ENCODE results near the gene CPNE5.

CPNE5 gene

GRCh38 chr6:36780442-36781177 is 58.6 kb downstream of the CPNE5 start:
- WGBS, 2 experiments: 78 to 79% methylated on average over 11 of the region's 11 CpGs
- no peaks in the 10 kb centered on the region for H3K9me3 ChIP-seq (ENCODE audit: control insufficient read depth, low read length)
- peaks cover 17% of the 10 kb centered on the region for H3K4me1 ChIP-seq (ENCODE audit: control insufficient read depth, insufficient read depth, low read length)
- H3K27me3 ChIP-seq (ENCODE audit: control insufficient read depth, insufficient read depth, low read length, poor library complexity, severe bottlenecking): peaks cover 14% of the 10 kb centered on the region
- no peaks in the 10 kb centered on the region for H3K36me3 ChIP-seq (ENCODE audit: control insufficient read depth, insufficient read depth, low read length)
- H3K27ac ChIP-seq (ENCODE audit: insufficient read depth, low read depth, low read length, poor library complexity, severe bottlenecking): no peak overlapping the region
- no peak overlapping the region for H3K4me3 ChIP-seq (ENCODE audit: insufficient read depth, low read depth, low read length)

DNA sequence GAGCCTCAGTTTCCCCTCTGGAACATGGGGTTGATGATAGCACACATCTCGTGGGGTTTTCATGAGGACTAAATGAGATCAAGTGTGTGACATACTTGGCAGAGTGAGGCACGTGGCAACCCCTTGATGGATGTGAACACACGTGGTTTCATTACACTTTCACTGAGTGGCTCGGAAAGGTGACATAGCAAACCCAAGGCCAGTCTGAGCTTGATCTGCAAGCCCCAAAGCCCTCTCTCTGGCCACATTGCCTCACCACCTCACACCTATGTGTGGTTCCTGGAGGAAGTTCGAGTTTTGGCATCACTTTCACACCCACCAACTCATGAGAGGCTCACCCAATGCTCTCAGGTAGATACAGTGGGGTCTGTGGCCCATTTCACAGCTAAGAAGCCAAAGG is 60.0 kb downstream of the CPNE5 start:
- H3K4me3 ChIP-seq (ENCODE audit: insufficient read depth, low read depth, low read length): no peak overlapping the region
- no peaks in the 10 kb centered on the region for H3K36me3 ChIP-seq (ENCODE audit: control insufficient read depth, insufficient read depth, low read length)
- peaks cover 14% of the 10 kb centered on the region for H3K27me3 ChIP-seq (ENCODE audit: control insufficient read depth, insufficient read depth, low read length, poor library complexity, severe bottlenecking)
- no peak overlapping the region for H3K27ac ChIP-seq (ENCODE audit: insufficient read depth, low read depth, low read length, poor library complexity, severe bottlenecking)
- H3K4me1 ChIP-seq (ENCODE audit: control insufficient read depth, insufficient read depth, low read length): peaks cover 17% of the 10 kb centered on the region
- WGBS, 2 experiments: 89 to 94% methylated on average over 5 of the region's 5 CpGs
- H3K9me3 ChIP-seq (ENCODE audit: control insufficient read depth, low read length): no peaks in the 10 kb centered on the region

DNA sequence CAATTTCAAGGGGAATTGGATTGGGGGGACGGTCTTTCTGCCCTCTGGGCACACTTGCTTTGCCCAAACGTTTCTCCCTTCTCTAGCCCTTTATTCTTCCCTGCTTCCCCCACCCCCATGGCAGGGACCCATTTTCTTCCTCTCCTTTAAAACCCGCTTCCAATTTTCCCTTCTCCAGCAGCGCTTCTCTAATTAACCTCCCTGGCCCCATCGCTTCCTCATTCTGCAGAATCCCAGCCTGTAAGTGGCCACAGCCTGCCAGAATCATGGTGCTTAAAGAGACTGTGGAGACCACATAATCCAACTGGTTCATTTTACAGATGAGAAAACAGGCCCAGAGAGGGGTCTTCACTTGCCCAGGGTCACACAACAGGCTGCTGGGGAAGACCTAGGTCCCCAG is 61.4 kb downstream of the CPNE5 start:
- Histone ChIP-seq H3K27ac (ENCODE audit: insufficient read depth, low read depth, low read length, poor library complexity, severe bottlenecking) (no peak overlapping the region), H3K9me3 (ENCODE audit: control insufficient read depth, low read length) (no peaks in the 10 kb centered on the region), H3K4me3 (ENCODE audit: insufficient read depth, low read depth, low read length) (no peak overlapping the region), H3K36me3 (ENCODE audit: control insufficient read depth, insufficient read depth, low read length) (no peaks in the 10 kb centered on the region), H3K27me3 (ENCODE audit: control insufficient read depth, insufficient read depth, low read length, poor library complexity, severe bottlenecking) (peaks cover 14% of the 10 kb centered on the region), H3K4me1 (ENCODE audit: control insufficient read depth, insufficient read depth, low read length) (peaks cover 17% of the 10 kb centered on the region)
- WGBS, 2 experiments: 13 to 28% methylated on average over 5 of the region's 5 CpGs

DNA sequence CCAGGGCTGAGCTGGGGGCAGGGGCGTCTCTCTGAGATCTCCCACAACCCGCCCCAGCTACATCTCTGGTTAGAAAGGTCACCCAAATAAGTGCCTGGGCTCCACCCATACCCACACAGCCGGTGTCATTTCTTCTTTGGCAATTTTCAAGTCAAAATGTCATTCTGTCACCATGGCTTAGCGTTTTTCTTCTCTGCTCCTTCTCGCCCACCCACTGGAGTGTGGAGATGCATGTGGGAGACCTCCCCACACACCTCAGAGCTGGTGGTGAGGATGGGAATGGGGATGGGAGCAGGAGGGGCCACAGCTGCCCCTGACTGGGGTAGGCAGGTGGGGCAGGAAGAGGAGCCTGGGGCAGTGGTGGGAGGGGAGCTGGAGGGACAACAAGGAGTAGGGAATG is 63.1 kb downstream of the CPNE5 start:
- WGBS, 2 experiments: 90 to 93% methylated on average over 4 to 5 of the region's 5 CpGs

GRCh38 chr6:36774331-36774730 is 64.9 kb downstream of the CPNE5 start:
- Histone ChIP-seq H3K36me3 (ENCODE audit: control insufficient read depth, insufficient read depth, low read length) (no peaks in the 10 kb centered on the region), H3K4me1 (ENCODE audit: control insufficient read depth, insufficient read depth, low read length) (peaks cover 29% of the 10 kb centered on the region), H3K27ac (ENCODE audit: insufficient read depth, low read depth, low read length, poor library complexity, severe bottlenecking) (no peak overlapping the region), H3K4me3 (ENCODE audit: insufficient read depth, low read depth, low read length) (no peak overlapping the region), H3K9me3 (ENCODE audit: control insufficient read depth, low read length) (no peaks in the 10 kb centered on the region), H3K27me3 (ENCODE audit: control insufficient read depth, insufficient read depth, low read length, poor library complexity, severe bottlenecking) (peaks cover 14% of the 10 kb centered on the region)
- 82 to 88% methylated on average over 5 of the region's 5 CpGs for WGBS, 2 experiments

More for the DNA sequence above, 63.1 kb downstream of the CPNE5 start:
- peaks cover 14% of the 10 kb centered on the region for H3K27me3 ChIP-seq (ENCODE audit: control insufficient read depth, insufficient read depth, low read length, poor library complexity, severe bottlenecking)
- H3K4me3 ChIP-seq (ENCODE audit: insufficient read depth, low read depth, low read length): no peak overlapping the region
- no peak overlapping the region for H3K27ac ChIP-seq (ENCODE audit: insufficient read depth, low read depth, low read length, poor library complexity, severe bottlenecking)
- peaks cover 27% of the 10 kb centered on the region for H3K4me1 ChIP-seq (ENCODE audit: control insufficient read depth, insufficient read depth, low read length)
- H3K9me3 ChIP-seq (ENCODE audit: control insufficient read depth, low read length): no peaks in the 10 kb centered on the region
- no peaks in the 10 kb centered on the region for H3K36me3 ChIP-seq (ENCODE audit: control insufficient read depth, insufficient read depth, low read length)

- 61 to 63% methylated on average over 8 of the region's 8 CpGs for WGBS, 2 experiments
Observed at GRCh38 chr6:36772397-36772796, 66.8 kb downstream of the CPNE5 start.

GRCh38 chr6:36771145-36771544 is 68.1 kb downstream of the CPNE5 start:
- no peak overlapping the region for H3K27ac ChIP-seq (ENCODE audit: insufficient read depth, low read depth, low read length, poor library complexity, severe bottlenecking)
- H3K4me3 ChIP-seq (ENCODE audit: insufficient read depth, low read depth, low read length): no peak overlapping the region
- no peaks in the 10 kb centered on the region for H3K27me3 ChIP-seq (ENCODE audit: control insufficient read depth, insufficient read depth, low read length, poor library complexity, severe bottlenecking)
- H3K9me3 ChIP-seq (ENCODE audit: control insufficient read depth, low read length): no peaks in the 10 kb centered on the region
- peaks cover 22% of the 10 kb centered on the region for H3K4me1 ChIP-seq (ENCODE audit: control insufficient read depth, insufficient read depth, low read length)
- 92 to 94% methylated on average over 2 of the region's 2 CpGs for WGBS, 2 experiments
- no peaks in the 10 kb centered on the region for H3K36me3 ChIP-seq (ENCODE audit: control insufficient read depth, insufficient read depth, low read length)

More at GRCh38 chr6:36772397-36772796, 66.8 kb downstream of the CPNE5 start:
- H3K27me3 ChIP-seq (ENCODE audit: control insufficient read depth, insufficient read depth, low read length, poor library complexity, severe bottlenecking): peaks cover 10% of the 10 kb centered on the region
- H3K27ac ChIP-seq (ENCODE audit: insufficient read depth, low read depth, low read length, poor library complexity, severe bottlenecking): no peak overlapping the region
- H3K9me3 ChIP-seq (ENCODE audit: control insufficient read depth, low read length): no peaks in the 10 kb centered on the region
- H3K4me3 ChIP-seq (ENCODE audit: insufficient read depth, low read depth, low read length): no peak overlapping the region
- H3K36me3 ChIP-seq (ENCODE audit: control insufficient read depth, insufficient read depth, low read length): no peaks in the 10 kb centered on the region
- peaks cover 30% of the 10 kb centered on the region for H3K4me1 ChIP-seq (ENCODE audit: control insufficient read depth, insufficient read depth, low read length)

GRCh38 chr6:36769676-36770499 is 69.4 kb downstream of the CPNE5 start:
- H3K27ac ChIP-seq (ENCODE audit: insufficient read depth, low read depth, low read length, poor library complexity, severe bottlenecking): no peak overlapping the region
- H3K27me3 ChIP-seq (ENCODE audit: control insufficient read depth, insufficient read depth, low read length, poor library complexity, severe bottlenecking): no peaks in the 10 kb centered on the region
- peaks cover 28% of the 10 kb centered on the region for H3K4me1 ChIP-seq (ENCODE audit: control insufficient read depth, insufficient read depth, low read length)
- no peaks in the 10 kb centered on the region for H3K9me3 ChIP-seq (ENCODE audit: control insufficient read depth, low read length)
- WGBS, 2 experiments: 84% methylated on average over 18 of the region's 18 CpGs
- H3K36me3 ChIP-seq (ENCODE audit: control insufficient read depth, insufficient read depth, low read length): no peaks in the 10 kb centered on the region
- no peak overlapping the region for H3K4me3 ChIP-seq (ENCODE audit: insufficient read depth, low read depth, low read length)

- no peak overlapping the region for H3K4me3 ChIP-seq (ENCODE audit: insufficient read depth, low read depth, low read length)
- no peaks in the 10 kb centered on the region for H3K27me3 ChIP-seq (ENCODE audit: control insufficient read depth, insufficient read depth, low read length, poor library complexity, severe bottlenecking)
- H3K27ac ChIP-seq (ENCODE audit: insufficient read depth, low read depth, low read length, poor library complexity, severe bottlenecking): no peak overlapping the region
- peaks cover 28% of the 10 kb centered on the region for H3K4me1 ChIP-seq (ENCODE audit: control insufficient read depth, insufficient read depth, low read length)
- H3K36me3 ChIP-seq (ENCODE audit: control insufficient read depth, insufficient read depth, low read length): no peaks in the 10 kb centered on the region
- no peaks in the 10 kb centered on the region for H3K9me3 ChIP-seq (ENCODE audit: control insufficient read depth, low read length)
- 47 to 51% methylated on average over 7 of the region's 7 CpGs for WGBS, 2 experiments
Observed at GRCh38 chr6:36769183-36769675, 70.0 kb downstream of the CPNE5 start.

GRCh38 chr6:36766399-36766945 is 72.8 kb downstream of the CPNE5 start:
- H3K9me3 ChIP-seq (ENCODE audit: control insufficient read depth, low read length): no peaks in the 10 kb centered on the region
- no peaks in the 10 kb centered on the region for H3K27me3 ChIP-seq (ENCODE audit: control insufficient read depth, insufficient read depth, low read length, poor library complexity, severe bottlenecking)
- H3K36me3 ChIP-seq (ENCODE audit: control insufficient read depth, insufficient read depth, low read length): no peaks in the 10 kb centered on the region
- peaks cover 20% of the 10 kb centered on the region for H3K4me1 ChIP-seq (ENCODE audit: control insufficient read depth, insufficient read depth, low read length)
- 94% methylated on average over 10 of the region's 10 CpGs for WGBS, 2 experiments
- H3K27ac ChIP-seq (ENCODE audit: insufficient read depth, low read depth, low read length, poor library complexity, severe bottlenecking): no peak overlapping the region
- no peak overlapping the region for H3K4me3 ChIP-seq (ENCODE audit: insufficient read depth, low read depth, low read length)

Measured in ectodermal cell (in vitro differentiated cells).